ENCODE measurements around the gene AFMID. TPM values are rescaled to one million over a fixed set of nuclear protein-coding genes. Genes with fewer than 3 reads are reported as not detected.

AFMID gene
- total and polyA plus RNA-seq, 9 of the 15 experiments (the other 6 are each of a cell fraction or from before 2014, with no cell fraction given), result 62.1 to 188 (median 74.4) TPM

- TF ChIP-seq, protein P1, sequence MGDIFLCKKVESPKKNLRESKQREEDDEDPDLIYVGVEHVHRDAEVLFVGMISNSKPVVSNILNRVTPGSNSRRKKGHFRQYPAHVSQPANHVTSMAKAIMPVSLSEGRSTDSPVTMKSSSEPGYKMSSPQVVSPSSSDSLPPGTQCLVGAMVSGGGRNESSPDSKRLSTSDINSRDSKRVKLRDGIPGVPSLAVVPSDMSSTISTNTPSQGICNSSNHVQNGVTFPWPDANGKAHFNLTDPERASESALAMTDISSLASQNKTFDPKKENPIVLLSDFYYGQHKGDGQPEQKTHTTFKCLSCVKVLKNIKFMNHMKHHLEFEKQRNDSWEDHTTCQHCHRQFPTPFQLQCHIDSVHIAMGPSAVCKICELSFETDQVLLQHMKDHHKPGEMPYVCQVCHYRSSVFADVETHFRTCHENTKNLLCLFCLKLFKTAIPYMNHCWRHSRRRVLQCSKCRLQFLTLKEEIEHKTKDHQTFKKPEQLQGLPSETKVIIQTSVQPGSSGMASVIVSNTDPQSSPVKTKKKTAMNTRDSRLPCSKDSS (IDR thresholded peaks at IDR 0.05; ENCODE audit: low read depth, partially characterized antibody), result no peak
- TF ChIP-seq FOXK2 (conservative IDR thresholded peaks at IDR 0.05 in 1 of 2, IDR thresholded peaks at IDR 0.05 in 1 of 2; ENCODE audit: low read depth in 2 of 2), result peak in 1 of 2 experiments; percentile 70; a peak in 2 of 4 replicates
- TF ChIP-seq REST (IDR thresholded peaks at IDR 0.05; ENCODE audit: borderline replicate concordance), result no peak
- TF ChIP-seq REST (CRISPR knock-in tag; IDR thresholded peaks at IDR 0.05; ENCODE audit: low read depth), result peak; percentile 67
- no peak for TF ChIP-seq NFXL1 (CRISPR knock-in tag; IDR thresholded peaks at IDR 0.05)
- TF ChIP-seq NR2C2 (CRISPR knock-in tag; IDR thresholded peaks at IDR 0.05), result no peak
- peak; percentile 68 for TF ChIP-seq NR2C2 (tag; IDR thresholded peaks at IDR 0.05)
- peak; percentile 86 for TF ChIP-seq ZNF384 (IDR thresholded peaks at IDR 0.05; ENCODE audit: low read depth, low read length)
- 0 out of 2 replicates have a peak, but pooled peaks have one; percentile 36 for TF ChIP-seq STAT6 (CRISPR knock-in tag; IDR thresholded peaks at IDR 0.05)
- peak; percentile 92 for TF ChIP-seq HMGN3 (IDR thresholded peaks at IDR 0.05; ENCODE audit: borderline replicate concordance, extremely low read depth, insufficient read length, low read depth, low read length)
- TF ChIP-seq GABPB1 (CRISPR knock-in tag; IDR thresholded peaks at IDR 0.05), result peak; percentile 49
- no peak for TF ChIP-seq ZNF551 (CRISPR knock-in tag; IDR thresholded peaks at IDR 0.05)
- no peak for TF ChIP-seq SIX5 (IDR thresholded peaks at IDR 0.05; ENCODE audit: borderline replicate concordance in 1 of 2, insufficient read depth in 1 of 2, low read depth in 1 of 2, low read length in 2 of 2)
- no peak for TF ChIP-seq ZNF668 (CRISPR knock-in tag; IDR thresholded peaks at IDR 0.05)
Measured at GRCh38 chr17:78140169-78141051, 46.8 kb upstream of the AFMID start (continued).
